Suprapubic skin (tissue), 4 donors: Measurements from ENCODE around the gene TMPRSS6. TPM values are rescaled to one million over a fixed set of nuclear protein-coding genes. Genes with fewer than 3 reads are reported as not detected.
A peak's percentile ranks its signal among the peaks of the same experiment; 100 is the strongest.

Source experiments
- DNase-seq, 2 donors: peaks; one replicate each; pipeline ENCODE4 v3.0.0-alpha.2; 2019; ENCODE audit warnings: low spot score in 2 of 2
- H3K27ac ChIP-seq: fragments of 200-600 bp; sonication (generic); one replicate; pipeline ENCODE4 v1.5.1; 2019
- H3K27me3 ChIP-seq: fragments of 200-600 bp; sonication (generic); one replicate; pipeline ENCODE4 v1.5.1; 2019
- H3K36me3 ChIP-seq: fragments of 200-600 bp; sonication (generic); one replicate; pipeline ENCODE4 v1.5.1; 2019
- H3K4me1 ChIP-seq: fragments of 200-600 bp; sonication (generic); one replicate; pipeline ENCODE4 v1.5.1; 2019
- H3K4me3 ChIP-seq: fragments of 200-600 bp; sonication (generic); one replicate; pipeline ENCODE4 v1.5.1; 2019; ENCODE audit warnings: mild to moderate bottlenecking
- H3K9me3 ChIP-seq: fragments of 200-600 bp; sonication (generic); one replicate; pipeline ENCODE4 v1.5.1; 2019
- CTCF ChIP-seq, 2 donors: fragments of 200-600 bp in 1 of 2; fragments of 450-650 bp in 1 of 2; sonication (generic) in 1 of 2; IDR thresholded peaks; one replicate each; pipeline ENCODE4 v1.5.1; 2016 to 2019; ENCODE audit warnings: antibody characterized with exemption in 2 of 2, mild to moderate bottlenecking in 1 of 2, moderate library complexity in 1 of 2
- EP300 ChIP-seq: sonication (generic); formaldehyde crosslinking; IDR thresholded peaks from one replicate; pipeline ENCODE4 v1.6.1; 2017; ENCODE audit warnings: antibody characterized with exemption
- POLR2A ChIP-seq, 2 donors: fragments of 450-650 bp; IDR thresholded peaks; one replicate each; pipeline ENCODE4 v1.6.1; 2017; ENCODE audit warnings: antibody characterized with exemption in 2 of 2, mild to moderate bottlenecking in 2 of 2, moderate library complexity in 2 of 2
- POLR2AphosphoS5 ChIP-seq, 3 donors: sonication (generic); formaldehyde crosslinking; IDR thresholded peaks; one replicate each; pipeline ENCODE4 v1.6.1; 2017; ENCODE audit warnings: antibody characterized with exemption in 3 of 3
- WGBS: methylation state at CpG from one replicate; pipeline ENCODE4 v1.1.5; 2018; 5-methylcytosine and 5-hydroxymethylcytosine counted together
- total RNA-seq, 4 donors: library from RNA; depleted of rRNA; stranded (reverse); fragments of >200 nt; gene quantifications; one replicate each; pipeline ENCODE4 v1.1.0, GENCODE V29; 2016

The TMPRSS6 gene
- total RNA-seq, 4 donors from 2014 or later: 0.30 to 3.8 (median 1.0) TPM

GRCh38 chr22:37148031-37148651 lies 38.6 kb upstream of the TMPRSS6 start:
- no peak for TF ChIP-seq CTCF (IDR thresholded peaks at IDR 0.05)
- no peak for TF ChIP-seq POLR2AphosphoS5 (IDR thresholded peaks at IDR 0.05)
- 68% methylated on average over 13 of the region's 17 CpGs for WGBS
- H3K4me3 ChIP-seq: no peak overlapping the region
- peaks cover 4% of the 10 kb centered on the region for H3K27me3 ChIP-seq
- no peak for DNase-seq
- no peak overlapping the region for H3K27ac ChIP-seq
- no peaks in the 10 kb centered on the region for H3K9me3 ChIP-seq
- peaks cover 32% of the 10 kb centered on the region for H3K4me1 ChIP-seq
- H3K36me3 ChIP-seq: no peaks in the 10 kb centered on the region

GRCh38 chr22:37147186-37147990 lies 37.9 kb upstream of the TMPRSS6 start:
- TF ChIP-seq CTCF (IDR thresholded peaks at IDR 0.05): no peak
- TF ChIP-seq POLR2AphosphoS5 (IDR thresholded peaks at IDR 0.05): no peak
- TF ChIP-seq EP300: no peak
- no peak for TF ChIP-seq POLR2A (IDR thresholded peaks at IDR 0.05)
- H3K27me3 ChIP-seq: peaks cover 4% of the 10 kb centered on the region
- H3K4me3 ChIP-seq: no peak overlapping the region
- H3K27ac ChIP-seq: no peak overlapping the region
- H3K4me1 ChIP-seq: peaks cover 33% of the 10 kb centered on the region
- H3K9me3 ChIP-seq: no peaks in the 10 kb centered on the region
- no peaks in the 10 kb centered on the region for H3K36me3 ChIP-seq
- WGBS: 70% methylated on average over 11 of the region's 12 CpGs
- DNase-seq: no peak

- WGBS: 80% methylated on average over 16 of the region's 16 CpGs
- peaks cover 33% of the 10 kb centered on the region for H3K4me1 ChIP-seq
- TF ChIP-seq POLR2AphosphoS5 (IDR thresholded peaks at IDR 0.05): no peak
- no peak for TF ChIP-seq POLR2A (IDR thresholded peaks at IDR 0.05)
- no peak for TF ChIP-seq CTCF (IDR thresholded peaks at IDR 0.05)
- TF ChIP-seq EP300: no peak
- no peak overlapping the region for H3K4me3 ChIP-seq
- no peaks in the 10 kb centered on the region for H3K36me3 ChIP-seq
- H3K9me3 ChIP-seq: no peaks in the 10 kb centered on the region
- H3K27me3 ChIP-seq: peaks cover 4% of the 10 kb centered on the region
- no peak for DNase-seq
- no peak overlapping the region for H3K27ac ChIP-seq
Measured at GRCh38 chr22:37146507-37147180, 37.1 kb upstream of the TMPRSS6 start.

GRCh38 chr22:37146051-37146385 lies 36.5 kb upstream of the TMPRSS6 start:
- peaks cover 33% of the 10 kb centered on the region for H3K4me1 ChIP-seq
- peak overlapping the region; percentile 5 for H3K4me3 ChIP-seq
- H3K27me3 ChIP-seq: peaks cover 4% of the 10 kb centered on the region
- no peak for DNase-seq
- no peaks in the 10 kb centered on the region for H3K36me3 ChIP-seq
- no peak overlapping the region for H3K27ac ChIP-seq
- H3K9me3 ChIP-seq: no peaks in the 10 kb centered on the region
- 49% methylated on average over 5 of the region's 6 CpGs for WGBS
- no peak for TF ChIP-seq POLR2A (IDR thresholded peaks at IDR 0.05)
- TF ChIP-seq POLR2AphosphoS5 (IDR thresholded peaks at IDR 0.05): no peak
- TF ChIP-seq CTCF (IDR thresholded peaks at IDR 0.05): no peak
- no peak for TF ChIP-seq EP300
